Colon (tissue), 2 donors: Measurements from ENCODE around the gene P2RX2.

ENCODE experiments used
- FAIRE-seq: peaks from 2 replicates; lab custom pipeline; 2012; peaks lifted over from hg19 to GRCh38; lab: Jason Lieb, UNC
- donor health status: control.
- donor health status: control.

P2RX2 gene

DNA sequence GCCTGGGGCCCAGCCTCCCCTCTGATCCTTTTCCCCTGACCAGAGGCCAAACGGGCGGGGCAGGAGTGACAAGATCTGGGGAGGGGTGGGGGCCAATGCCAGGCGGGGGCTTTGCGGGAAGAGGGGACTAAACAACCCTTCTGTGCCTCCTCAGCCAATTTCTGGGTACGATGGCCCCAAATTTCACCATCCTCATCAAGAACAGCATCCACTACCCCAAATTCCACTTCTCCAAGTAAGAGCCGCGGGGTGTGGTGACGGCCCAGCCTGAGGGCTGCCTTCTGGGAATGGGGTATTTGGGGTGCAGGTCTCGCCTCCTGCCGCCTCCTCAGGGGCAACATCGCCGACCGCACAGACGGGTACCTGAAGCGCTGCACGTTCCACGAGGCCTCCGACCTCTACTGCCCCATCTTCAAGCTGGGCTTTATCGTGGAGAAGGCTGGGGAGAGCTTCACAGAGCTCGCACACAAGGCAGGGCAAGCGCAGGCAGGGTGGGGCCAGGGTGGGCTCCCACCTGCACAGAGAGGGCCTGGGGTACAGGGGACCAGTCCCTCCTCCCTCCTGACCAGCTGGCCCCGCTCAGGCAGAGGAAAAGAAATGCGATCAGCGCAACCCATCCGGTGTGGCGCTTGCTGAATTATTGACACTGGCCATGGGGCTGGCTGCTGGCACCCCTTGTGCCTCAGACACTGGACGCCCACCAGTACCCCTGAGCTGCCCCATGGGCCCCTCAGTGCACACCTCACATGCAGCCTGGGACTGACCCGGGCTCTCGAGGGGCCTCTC, 1.7 kb downstream of the P2RX2 start:
- no peak for FAIRE-seq

DNA sequence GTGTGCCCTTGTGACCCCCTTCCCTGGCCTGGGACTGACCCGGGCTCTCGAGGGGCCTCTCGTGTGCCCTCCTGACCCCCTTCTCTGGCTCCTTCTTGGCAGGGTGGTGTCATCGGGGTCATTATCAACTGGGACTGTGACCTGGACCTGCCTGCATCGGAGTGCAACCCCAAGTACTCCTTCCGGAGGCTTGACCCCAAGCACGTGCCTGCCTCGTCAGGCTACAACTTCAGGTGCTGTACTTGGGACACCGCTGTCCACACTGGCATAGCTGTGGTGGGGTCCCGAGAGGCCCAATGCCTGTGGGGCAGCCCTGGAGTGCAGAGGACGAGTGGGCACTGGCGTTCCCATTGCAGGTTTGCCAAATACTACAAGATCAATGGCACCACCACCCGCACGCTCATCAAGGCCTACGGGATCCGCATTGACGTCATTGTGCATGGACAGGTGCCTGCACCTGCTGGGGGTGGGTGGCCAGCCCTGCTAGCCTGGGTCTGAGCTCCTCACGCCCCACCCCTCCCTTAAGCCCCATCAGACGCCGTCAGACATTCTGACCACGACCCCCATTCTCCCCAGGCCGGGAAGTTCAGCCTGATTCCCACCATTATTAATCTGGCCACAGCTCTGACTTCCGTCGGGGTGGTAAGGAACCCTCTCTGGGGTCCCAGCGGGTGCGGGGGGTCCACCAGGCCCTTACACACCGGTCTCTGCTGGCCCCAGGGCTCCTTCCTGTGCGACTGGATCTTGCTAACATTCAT, 2.5 kb downstream of the P2RX2 start:
- FAIRE-seq = no peak

DNA sequence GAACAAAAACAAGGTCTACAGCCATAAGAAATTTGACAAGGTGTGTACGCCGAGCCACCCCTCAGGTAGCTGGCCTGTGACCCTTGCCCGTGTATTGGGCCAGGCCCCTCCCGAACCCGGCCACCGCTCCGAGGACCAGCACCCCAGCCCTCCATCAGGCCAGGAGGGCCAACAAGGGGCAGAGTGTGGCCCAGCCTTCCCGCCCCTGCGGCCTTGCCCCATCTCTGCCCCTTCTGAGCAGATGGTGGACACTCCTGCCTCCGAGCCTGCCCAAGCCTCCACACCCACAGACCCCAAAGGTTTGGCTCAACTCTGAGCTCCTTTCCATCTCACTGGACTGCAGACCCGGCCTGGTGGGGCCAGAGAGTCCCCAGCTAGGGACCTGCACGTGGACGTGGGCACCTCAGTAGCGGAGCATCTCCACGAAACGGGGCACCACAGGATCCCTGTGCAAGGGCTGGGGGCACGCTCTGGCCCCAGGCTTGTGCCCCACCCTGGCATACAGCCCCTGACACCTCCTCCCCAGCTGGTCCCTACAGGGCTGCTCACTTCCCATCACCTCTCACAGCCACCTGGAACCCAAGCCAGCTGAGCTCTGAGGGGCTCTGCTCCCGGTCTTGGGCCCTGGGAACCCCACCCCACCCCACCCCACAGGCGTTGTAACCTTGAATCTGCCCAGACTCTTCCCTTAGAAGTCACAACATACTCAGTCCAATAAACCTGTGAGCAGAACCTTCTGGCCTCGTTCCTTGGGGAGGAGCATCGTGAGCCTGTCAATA, 3.3 kb downstream of the P2RX2 start:
- no peak for FAIRE-seq

DNA sequence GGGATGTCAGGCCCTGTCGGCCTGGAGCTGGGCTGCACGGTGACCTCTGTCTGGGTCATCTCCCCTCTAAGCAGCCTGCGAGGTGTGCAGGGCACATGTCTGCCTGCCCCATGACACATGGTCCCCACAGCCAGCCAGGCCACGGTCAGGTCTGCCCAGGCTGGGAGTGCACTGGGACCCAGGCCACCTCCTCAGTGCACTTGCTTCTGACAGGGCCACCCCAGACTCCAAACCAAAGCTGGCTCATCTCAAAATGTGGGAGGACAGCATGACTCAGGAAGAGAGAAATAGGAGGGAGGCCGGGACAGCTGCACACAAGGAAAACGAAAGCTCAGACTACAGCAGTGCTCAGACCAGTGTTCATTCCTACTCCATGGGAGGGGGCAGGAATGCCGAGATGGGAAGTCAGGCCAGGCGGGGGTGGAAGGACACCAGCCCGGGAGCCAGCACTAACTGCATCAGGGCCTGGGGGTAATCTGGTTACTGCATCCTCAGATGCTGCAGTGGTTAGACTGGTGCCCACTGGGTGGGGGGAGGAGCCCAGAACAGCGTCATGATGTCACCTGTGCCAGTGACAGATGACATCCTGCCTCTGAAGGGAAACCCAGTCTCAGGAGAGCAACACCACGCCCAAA, 4.0 kb downstream of the P2RX2 start:
- no peak for FAIRE-seq

DNA sequence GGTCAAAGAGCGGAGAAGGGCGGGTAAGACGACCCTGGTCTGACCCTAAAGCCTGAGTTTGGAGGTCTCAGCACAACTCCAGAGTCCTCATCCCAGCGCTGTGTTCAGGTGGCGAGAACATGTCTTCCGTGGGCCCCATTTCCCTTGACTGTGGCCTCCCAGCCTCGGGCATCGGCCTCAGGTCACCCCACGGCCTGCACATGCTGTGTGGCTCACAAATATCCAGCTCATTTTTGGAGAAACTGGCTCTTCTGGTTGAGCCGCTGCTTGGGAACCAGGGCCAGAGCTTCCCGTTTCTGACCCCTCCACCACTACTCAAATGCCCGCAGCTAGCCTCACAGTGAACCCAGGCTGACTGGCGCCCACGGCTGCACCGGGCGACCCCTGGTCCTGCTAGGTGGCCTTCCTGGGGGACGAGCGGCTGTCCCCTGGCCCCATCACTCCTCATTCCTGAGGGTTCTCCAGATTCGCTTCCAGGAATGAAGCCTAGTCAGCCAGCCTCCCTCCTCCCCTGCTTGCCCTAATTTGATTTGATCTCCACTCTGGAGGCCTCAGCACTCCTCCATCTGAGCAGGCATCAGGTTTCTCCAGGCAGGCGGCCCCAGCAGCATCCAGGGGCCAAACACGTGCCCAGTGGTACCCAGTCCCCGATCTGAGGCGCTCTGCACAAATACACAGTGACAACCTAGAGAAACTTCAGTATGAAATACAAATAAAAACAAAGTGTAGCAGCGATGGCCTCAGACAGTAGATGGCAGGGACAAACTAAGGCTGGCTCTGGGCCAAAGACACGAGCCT, 4.7 kb downstream of the P2RX2 start:
- no peak for FAIRE-seq

DNA sequence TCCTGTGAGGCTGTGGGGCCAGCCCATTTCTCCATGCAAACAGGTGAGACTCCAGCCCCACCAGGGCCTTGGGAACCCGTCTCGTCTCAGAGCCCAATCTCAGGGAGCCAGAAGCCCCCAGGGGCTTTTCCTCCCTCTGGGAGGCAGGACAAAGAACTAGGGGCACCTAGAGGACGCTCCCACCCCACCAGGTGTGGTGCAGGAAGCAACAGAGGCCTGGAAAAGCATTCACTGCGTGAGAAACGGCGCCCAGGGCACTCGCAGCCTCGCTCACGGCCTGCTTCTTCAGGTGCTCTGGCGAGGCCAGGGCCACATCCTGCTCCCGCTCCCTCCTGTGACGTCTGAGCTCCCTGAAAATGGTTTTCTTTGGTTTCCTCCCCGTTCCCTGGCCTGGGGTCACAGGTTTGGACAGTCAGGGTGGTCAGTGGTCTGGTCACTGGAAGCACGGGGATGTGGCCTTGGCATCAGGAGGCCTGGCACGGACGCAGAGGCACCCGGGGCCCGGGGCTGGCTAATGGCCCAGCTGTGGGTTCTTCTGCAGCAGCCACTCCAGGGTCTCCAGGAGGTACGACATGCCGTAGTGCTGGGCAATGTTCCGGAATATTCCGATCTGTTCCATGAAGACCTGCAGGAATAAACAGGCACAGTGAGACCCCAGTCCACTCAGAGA, 5.7 kb downstream of the P2RX2 start:
- FAIRE-seq = no peak

DNA sequence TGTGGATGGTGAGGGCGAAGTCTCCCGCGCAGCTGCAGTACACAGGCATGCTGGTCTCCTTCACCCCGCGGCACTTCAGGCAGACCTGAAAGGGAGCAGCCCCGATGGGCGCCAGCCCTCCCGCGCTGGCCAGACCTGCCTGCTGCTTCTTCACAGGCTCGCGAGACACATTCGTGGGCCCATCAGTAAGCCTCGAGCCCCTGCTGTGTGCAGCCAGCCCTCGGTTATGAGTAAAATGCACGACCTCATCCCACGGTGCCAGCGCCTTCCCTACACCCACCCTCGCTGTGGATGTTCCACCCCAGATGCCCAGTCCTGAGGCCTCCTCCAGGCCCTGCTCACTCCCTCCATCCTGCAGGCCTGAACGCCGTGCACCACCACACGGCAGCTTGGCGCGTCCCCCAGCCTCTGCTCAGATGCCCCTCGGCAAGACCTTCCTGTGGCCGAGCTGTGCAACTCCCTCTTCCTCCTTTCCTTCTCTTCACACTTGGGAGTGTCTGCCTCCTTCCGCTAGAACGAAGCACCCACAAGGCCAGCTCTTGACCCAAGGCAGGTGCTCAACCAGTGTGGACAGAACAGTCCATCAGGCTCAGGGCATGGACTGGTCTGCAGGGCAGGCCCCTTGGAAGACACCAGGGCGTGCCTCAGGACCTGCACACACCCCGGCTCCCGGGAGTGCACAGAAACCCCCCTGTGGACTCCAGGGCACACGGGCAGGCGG, 6.5 kb downstream of the P2RX2 start:
- no peak for FAIRE-seq

DNA sequence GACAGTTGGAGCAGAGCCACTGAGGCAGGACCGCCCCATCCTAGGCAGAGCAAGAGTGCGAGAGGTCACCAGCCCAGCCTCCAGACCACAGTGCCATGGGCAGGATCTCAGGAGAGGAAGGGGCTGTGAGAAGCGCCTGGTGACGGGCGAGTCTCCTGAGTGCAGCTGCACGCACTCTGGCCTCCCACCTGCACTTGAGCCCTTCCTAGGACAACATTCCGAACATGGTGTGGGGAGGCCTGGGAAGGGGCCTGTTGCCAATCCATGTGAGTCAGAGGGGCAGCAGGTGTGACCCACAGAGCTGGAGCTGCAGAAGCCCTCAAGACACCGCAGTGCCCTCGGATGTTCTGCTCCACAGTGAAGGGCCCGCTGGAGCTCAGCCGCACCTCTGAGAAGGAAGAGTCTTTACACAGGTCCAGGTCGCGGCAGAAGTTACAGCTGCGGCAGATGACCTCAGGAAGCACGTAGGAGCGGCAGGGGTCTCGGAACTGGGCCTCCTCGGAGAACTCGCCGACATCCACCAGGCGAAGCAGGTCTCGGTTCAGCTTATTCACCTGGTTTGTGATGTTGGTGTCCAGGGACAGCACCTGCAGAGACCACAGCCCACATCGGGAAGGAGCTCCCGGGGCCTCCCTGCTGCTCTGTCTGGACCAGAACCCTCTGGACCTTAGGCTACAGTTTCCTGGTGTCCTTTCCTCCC, 7.3 kb downstream of the P2RX2 start:
- FAIRE-seq = no peak

DNA sequence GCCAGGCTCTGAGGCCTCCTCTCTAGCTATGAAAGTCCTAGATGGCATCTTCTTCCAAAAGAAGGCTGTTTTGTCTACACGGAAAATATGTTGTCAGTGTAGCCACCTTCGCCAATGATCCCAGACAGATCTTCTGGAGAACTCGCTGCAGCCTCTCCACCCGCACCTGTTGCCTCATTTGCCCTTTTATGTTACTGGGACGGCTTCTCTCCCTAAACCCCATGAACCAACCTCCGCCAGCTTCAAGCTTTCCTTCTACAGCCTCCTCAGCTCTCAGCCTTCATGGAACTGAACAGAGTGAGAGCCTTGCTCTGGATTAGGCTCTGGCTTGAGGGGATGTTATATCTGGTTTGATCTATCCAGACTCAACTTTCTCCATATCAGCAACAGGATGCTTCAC, 10.8 kb downstream of the P2RX2 start:
- no peak for FAIRE-seq

DNA sequence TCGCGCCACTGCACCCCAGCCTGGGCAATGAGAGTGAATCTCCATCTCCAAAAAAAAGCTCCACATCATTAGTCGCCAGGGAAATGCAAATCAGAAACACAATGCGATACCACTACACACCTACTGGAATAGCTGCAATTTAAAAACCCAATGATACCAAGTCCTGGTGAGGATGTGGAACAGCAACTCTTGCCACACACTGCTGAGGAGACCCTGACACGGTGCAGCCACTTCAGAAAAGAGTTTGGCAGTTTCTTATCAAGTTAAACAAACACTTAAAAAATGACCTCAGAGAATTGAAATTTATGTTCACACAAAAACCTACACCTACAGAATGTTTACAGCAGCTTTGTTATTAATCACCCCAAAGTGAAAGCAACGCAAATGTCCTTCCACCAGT, 12.1 kb downstream of the P2RX2 start:
- FAIRE-seq = no peak

DNA sequence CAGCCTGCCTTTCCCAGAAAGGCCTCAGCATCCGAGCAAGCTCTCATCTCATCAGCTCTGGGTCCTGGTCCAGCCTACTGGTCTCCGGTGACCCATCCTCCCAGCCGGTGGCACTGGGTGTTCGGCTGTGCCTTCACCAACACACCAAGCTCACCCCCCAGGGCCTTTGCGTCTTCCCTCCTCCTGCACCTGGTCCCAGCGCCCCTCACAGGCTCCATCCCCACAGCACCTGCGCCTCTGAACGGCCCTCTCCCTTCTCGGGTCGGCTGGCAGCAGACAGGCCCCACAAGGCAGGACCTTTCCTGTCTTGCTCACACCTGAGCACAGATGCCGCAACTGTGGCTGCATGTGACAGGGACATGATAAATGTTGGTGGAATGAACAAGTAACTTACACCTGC, 13.1 kb downstream of the P2RX2 start:
- FAIRE-seq = no peak

DNA sequence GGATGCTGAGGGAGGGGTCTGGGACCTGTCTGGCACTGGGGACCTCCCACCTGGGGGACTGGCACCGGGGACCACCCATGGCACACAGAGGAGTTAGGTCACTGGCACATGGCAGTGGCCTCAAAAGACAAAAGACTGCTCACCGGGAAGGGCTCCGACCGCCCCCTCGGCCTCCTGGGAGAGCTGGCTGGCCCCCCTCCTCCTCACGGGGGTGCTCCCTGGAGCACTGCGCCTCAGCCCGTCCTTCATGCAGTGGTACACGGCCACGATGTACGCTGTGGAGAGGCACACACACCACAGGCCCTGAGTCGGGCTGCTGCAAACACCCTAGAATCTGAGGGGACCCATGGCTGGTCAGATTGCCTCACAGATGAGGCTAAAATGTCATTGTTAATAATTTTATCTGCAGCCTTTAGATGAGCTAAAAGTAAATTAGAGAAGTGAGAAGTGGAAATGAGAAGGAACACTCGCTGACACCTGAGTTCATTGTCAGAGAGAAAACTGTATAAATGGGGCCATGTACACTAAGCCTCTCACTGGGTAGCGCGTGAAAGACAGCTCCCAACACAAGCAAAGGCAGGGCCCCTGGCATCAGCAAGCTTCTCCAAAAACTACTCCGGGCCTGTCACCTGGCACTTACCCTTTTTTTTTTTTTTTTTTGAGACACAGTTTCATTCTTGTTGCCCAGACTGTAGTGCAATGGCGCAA, 14.1 kb downstream of the P2RX2 start:
- FAIRE-seq = no peak

DNA sequence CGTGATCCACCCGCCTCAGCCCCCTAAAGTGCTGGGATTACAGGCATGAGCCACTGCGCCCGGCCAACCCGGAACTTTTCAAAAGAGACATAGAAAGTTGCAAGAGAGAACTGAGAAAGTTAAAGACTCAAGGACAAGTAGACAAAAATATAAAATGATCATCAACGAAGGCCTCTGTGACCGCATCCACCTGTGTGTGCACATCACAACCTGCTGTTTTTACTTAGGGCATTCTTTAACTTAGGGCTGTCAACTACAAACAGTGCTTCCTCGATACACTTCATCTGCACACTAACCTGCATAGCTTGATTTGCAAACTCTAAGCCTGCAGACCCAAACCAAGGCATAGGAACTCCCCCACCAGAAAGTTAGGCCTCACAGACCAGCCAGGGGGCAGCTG, 14.8 kb downstream of the P2RX2 start:
- no peak for FAIRE-seq

DNA sequence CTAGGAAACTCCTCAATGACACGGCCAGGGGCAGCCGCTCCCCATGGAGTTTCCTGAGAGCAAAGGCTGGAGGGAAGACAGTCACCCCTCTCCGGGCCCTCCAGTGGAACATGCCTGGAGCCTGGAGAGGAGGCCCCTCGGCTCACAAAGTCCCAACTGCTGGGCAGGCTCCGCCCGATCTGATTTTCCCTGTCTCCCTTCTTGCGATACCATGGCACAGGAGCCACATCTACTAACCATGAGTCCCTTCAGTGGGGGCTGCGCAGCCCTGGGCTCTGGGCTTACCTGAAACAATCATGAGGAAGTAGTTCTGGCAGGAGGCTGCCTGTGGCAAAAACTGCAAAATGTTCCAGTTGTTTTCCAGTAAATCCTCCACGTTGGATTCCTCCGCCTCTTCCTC, 15.3 kb downstream of the P2RX2 start:
- no peak for FAIRE-seq

DNA sequence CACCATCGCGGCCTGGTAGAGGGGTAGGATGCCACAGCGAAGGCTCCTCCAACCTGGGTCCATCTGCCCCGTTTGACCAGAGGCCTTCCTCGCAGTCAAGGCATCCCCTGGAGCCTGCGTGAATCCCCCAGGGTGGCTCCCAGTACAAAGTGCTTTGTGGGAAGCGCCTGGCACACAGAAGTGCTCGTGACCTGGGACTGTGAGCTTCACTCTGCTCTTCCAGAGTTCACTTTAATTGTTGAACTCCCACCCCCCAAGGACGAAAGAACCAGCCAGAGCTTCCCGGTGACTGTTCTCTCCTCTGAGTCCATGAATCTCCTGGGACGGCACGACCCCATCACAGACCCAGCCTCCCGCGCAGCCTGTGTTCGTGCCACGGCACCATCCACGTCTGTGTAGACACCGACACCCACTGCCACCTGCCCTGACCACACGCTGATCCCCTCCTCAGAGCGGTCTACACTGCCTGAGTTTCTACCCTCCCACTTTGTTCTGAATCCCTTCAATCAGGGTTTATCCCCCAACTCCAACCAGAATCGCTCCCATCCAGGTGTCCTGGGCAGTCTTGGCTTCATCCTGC, 15.9 kb downstream of the P2RX2 start:
- FAIRE-seq = no peak

DNA sequence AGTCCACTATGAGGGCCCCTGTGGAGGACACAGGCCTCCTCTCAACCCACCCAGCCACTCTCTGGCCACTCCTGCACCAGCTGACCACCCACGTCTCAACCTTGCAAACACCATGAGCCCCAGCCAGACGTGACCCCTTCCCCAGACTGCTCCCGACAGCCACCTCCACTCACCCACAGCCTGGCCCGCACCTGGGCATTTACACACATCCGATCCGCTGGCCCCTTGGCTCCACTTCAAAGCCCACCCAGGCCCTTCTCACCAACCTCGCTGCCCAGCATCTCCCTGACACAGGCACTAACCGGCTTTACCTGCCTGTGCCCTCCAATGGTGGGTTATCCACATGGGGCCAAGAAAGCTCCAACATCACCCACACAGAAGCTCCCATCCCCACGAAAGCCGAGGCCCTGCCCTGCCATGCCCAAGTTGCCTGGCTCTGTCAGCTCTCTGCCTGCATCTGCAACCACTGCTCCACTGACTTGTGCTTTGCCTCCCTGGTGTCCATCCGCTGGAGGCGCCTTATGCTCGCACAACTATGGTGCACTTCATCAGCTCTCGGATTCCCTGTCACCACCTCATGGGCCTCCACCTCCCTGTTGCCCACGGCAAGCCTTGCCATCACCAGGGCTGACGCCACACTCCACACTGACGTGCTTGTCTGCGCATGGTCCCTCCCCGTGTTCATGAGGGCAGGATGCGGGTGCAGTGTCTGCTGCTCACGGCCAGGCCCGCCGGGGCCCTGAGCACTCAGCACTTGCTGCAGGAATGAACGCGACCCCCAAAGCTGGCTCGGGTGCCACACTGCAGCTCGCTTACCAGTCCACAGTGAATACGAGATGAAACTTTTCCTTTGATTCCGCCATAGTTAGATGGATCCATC, 16.7 kb downstream of the P2RX2 start:
- no peak for FAIRE-seq

DNA sequence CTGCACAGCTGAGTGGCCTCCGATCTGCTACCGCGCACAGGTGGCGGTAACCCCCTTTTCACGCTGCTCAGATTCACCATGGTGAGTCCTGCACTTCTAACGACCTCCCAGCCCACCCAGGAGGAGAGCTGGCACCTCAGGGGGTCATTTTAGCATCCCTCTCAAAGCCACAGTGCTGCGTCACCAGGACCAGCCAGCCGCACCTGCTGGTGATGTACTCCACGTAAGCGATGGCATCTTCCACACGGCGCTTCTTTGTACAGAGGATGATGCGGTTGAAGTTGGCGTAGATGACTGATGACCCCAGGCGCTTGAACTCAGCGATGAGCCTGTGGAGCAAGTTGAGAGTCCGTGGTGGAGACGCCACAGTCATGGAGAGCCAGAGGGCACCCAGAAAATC, 19.2 kb downstream of the P2RX2 start:
- no peak for FAIRE-seq
